Measurements from ENCODE around the gene NDUFV3.

Gene NDUFV3

GRCh38 chr21:42853621-42854020 lies 39.5 kb upstream of the NDUFV3 start:
- TF ChIP-seq CTCF (conservative IDR thresholded peaks at IDR 0.05): no peak

GRCh38 chr21:42854246-42855010 lies 38.7 kb upstream of the NDUFV3 start:
- no peak for TF ChIP-seq CTCF (conservative IDR thresholded peaks at IDR 0.05)
- H3K27ac ChIP-seq: no peak overlapping the region

More at GRCh38 chr21:42853621-42854020, 39.5 kb upstream of the NDUFV3 start:
- no peak overlapping the region for H3K27ac ChIP-seq

GRCh38 chr21:42855171-42855936 lies 37.8 kb upstream of the NDUFV3 start:
- TF ChIP-seq CTCF (conservative IDR thresholded peaks at IDR 0.05): no peak
- H3K27ac ChIP-seq: no peak overlapping the region

GRCh38 chr21:42855937-42856335 lies 37.2 kb upstream of the NDUFV3 start:
- no peak overlapping the region for H3K27ac ChIP-seq
- no peak for TF ChIP-seq CTCF (conservative IDR thresholded peaks at IDR 0.05)

GRCh38 chr21:42857216-42857615 lies 35.9 kb upstream of the NDUFV3 start:
- H3K27ac ChIP-seq: no peak overlapping the region

GRCh38 chr21:42858185-42858847 lies 34.8 kb upstream of the NDUFV3 start:
- no peak overlapping the region for H3K27ac ChIP-seq
- TF ChIP-seq CTCF (conservative IDR thresholded peaks at IDR 0.05): no peak

More at GRCh38 chr21:42857216-42857615, 35.9 kb upstream of the NDUFV3 start:
- no peak for TF ChIP-seq CTCF (conservative IDR thresholded peaks at IDR 0.05)
